Chondrocyte (in vitro differentiated cells): ENCODE results near the gene FAM89A. TPM values are rescaled to one million over a fixed set of nuclear protein-coding genes. Genes with fewer than 3 reads are reported as not detected.

Experiments
- DNase-seq: peaks from one replicate; pipeline ENCODE4 v3.0.0; 2021; ENCODE audit warnings: mixed read lengths, low spot score
- H3K27ac Mint-ChIP-seq: one replicate; pipeline ENCODE4 v1.8.0; 2021; ENCODE audit warnings: mild to moderate bottlenecking, moderate library complexity, mixed read lengths; ENCODE audit not compliant: unreplicated experiment
- H3K27me3 Mint-ChIP-seq: 2 replicates; pipeline ENCODE4 v1.8.0; 2021; ENCODE audit warnings: low read depth, mixed read lengths
- H3K36me3 Mint-ChIP-seq: 2 replicates; pipeline ENCODE4 v1.8.0; 2021; ENCODE audit warnings: low read depth, mixed read lengths
- H3K4me1 Mint-ChIP-seq: 2 replicates; pipeline ENCODE4 v1.8.0; 2021; ENCODE audit warnings: low read depth, mild to moderate bottlenecking, mixed read lengths
- H3K4me3 Mint-ChIP-seq: one replicate; pipeline ENCODE4 v1.8.0; 2021; ENCODE audit warnings: mild to moderate bottlenecking, moderate library complexity, mixed read lengths; ENCODE audit not compliant: unreplicated experiment
- H3K9me3 Mint-ChIP-seq: 2 replicates; pipeline ENCODE4 v1.8.0; 2021; ENCODE audit warnings: low read depth, mixed read lengths
- CTCF ChIP-seq: fragments of 200-600 bp; sonication (generic); IDR thresholded peaks from 2 replicates; pipeline ENCODE4 v1.5.0; 2021; ENCODE audit warnings: antibody characterized with exemption, mild to moderate bottlenecking, moderate library complexity
- total RNA-seq: library from RNA; stranded (reverse); gene quantifications from 3 replicates; pipeline ENCODE4 v1.2.1, GENCODE V29; 2021

The FAM89A gene
- total RNA-seq, 1 donor from 2014 or later, result 19.7 TPM

GRCh38 chr1:231021540-231022031 lies 18.5 kb downstream of the FAM89A start:
- H3K4me3 Mint-ChIP-seq, result no peak overlapping the region
- H3K36me3 Mint-ChIP-seq, result peaks cover 8% of the 10 kb centered on the region
- H3K4me1 Mint-ChIP-seq, result peaks cover 7% of the 10 kb centered on the region
- no peaks in the 10 kb centered on the region for H3K9me3 Mint-ChIP-seq
- no peak overlapping the region for H3K27ac Mint-ChIP-seq
- no peak for DNase-seq
- TF ChIP-seq CTCF, result no peak
- no peaks in the 10 kb centered on the region for H3K27me3 Mint-ChIP-seq

- Mint-ChIP-seq H3K4me1 (peaks cover 11% of the 10 kb centered on the region), H3K9me3 (no peaks in the 10 kb centered on the region), H3K4me3 (no peak overlapping the region), H3K36me3 (peaks cover 8% of the 10 kb centered on the region), H3K27ac (no peak overlapping the region), H3K27me3 (no peaks in the 10 kb centered on the region)
- TF ChIP-seq CTCF, result no peak
- DNase-seq, result no peak
Observed at GRCh38 chr1:231020816-231021215, 19.2 kb downstream of the FAM89A start.

GRCh38 chr1:231020139-231020601 lies 19.9 kb downstream of the FAM89A start:
- Mint-ChIP-seq H3K27ac (no peak overlapping the region), H3K4me3 (no peak overlapping the region), H3K36me3 (peaks cover 11% of the 10 kb centered on the region), H3K4me1 (peaks cover 11% of the 10 kb centered on the region), H3K9me3 (no peaks in the 10 kb centered on the region), H3K27me3 (no peaks in the 10 kb centered on the region)
- DNase-seq, result no peak
- no peak for TF ChIP-seq CTCF

GRCh38 chr1:231019711-231020110 lies 20.3 kb downstream of the FAM89A start:
- Mint-ChIP-seq H3K27me3 (no peaks in the 10 kb centered on the region), H3K27ac (no peak overlapping the region), H3K9me3 (no peaks in the 10 kb centered on the region), H3K4me3 (no peak overlapping the region), H3K4me1 (peaks cover 11% of the 10 kb centered on the region), H3K36me3 (peaks cover 12% of the 10 kb centered on the region)
- no peak for TF ChIP-seq CTCF
- no peak for DNase-seq

GRCh38 chr1:231016966-231017365 lies 23.1 kb downstream of the FAM89A start:
- TF ChIP-seq CTCF, result no peak
- Mint-ChIP-seq H3K27ac (peak overlapping the region; percentile 5), H3K4me1 (peaks cover 11% of the 10 kb centered on the region), H3K36me3 (peaks cover 14% of the 10 kb centered on the region), H3K4me3 (no peak overlapping the region), H3K27me3 (no peaks in the 10 kb centered on the region), H3K9me3 (no peaks in the 10 kb centered on the region)
- DNase-seq, result no peak
